ENCODE results near the gene NDFIP1. TPM values are rescaled to one million over a fixed set of nuclear protein-coding genes. Genes with fewer than 3 reads are reported as not detected.
A peak's percentile ranks its signal among the peaks of the same experiment; 100 is the strongest.

Gene NDFIP1
- polyA plus RNA-seq, 1 experiment = 11.2 TPM

DNA sequence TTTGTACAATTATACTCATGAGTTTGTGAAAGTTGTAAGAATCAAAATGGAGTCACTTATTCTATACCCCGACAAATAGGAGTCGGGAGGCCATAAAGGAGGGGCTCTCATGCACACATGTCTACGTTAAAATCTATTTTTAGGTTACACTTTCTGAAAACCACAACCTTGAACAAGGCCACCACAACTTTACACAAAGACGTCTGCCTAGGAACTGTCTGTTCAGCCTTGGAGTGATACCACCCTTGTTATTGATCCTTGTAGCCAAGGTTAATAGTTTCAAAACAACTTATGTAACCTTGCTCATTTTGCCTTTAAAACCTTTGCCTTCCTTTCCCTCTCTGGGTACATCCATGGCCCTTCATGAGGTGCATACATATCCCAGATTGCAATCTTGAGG lies 4.1 kb upstream of the NDFIP1 start:
- DNase-seq (ENCODE audit: low read depth) = no peak
- no peaks in the 10 kb centered on the region for H3K36me3 ChIP-seq (ENCODE audit: control insufficient read depth, insufficient read depth, low read length)
- ChIA-PET CTCF (no interaction called here), POLR2A (no interaction called here)
- no peaks in the 10 kb centered on the region for H3K27me3 ChIP-seq (ENCODE audit: control insufficient read depth, insufficient read depth, low read length)
- H3K4me3 ChIP-seq (ENCODE audit: low read depth, low read length) = no peak overlapping the region
- TF ChIP-seq, protein P1, sequence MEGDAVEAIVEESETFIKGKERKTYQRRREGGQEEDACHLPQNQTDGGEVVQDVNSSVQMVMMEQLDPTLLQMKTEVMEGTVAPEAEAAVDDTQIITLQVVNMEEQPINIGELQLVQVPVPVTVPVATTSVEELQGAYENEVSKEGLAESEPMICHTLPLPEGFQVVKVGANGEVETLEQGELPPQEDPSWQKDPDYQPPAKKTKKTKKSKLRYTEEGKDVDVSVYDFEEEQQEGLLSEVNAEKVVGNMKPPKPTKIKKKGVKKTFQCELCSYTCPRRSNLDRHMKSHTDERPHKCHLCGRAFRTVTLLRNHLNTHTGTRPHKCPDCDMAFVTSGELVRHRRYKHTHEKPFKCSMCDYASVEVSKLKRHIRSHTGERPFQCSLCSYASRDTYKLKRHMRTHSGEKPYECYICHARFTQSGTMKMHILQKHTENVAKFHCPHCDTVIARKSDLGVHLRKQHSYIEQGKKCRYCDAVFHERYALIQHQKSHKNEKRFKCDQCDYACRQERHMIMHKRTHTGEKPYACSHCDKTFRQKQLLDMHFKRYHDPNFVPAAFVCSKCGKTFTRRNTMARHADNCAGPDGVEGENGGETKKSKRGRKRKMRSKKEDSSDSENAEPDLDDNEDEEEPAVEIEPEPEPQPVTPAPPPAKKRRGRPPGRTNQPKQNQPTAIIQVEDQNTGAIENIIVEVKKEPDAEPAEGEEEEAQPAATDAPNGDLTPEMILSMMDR (IDR thresholded peaks at IDR 0.05; ENCODE audit: insufficient read depth, low read depth, low read length) = no peak

DNA sequence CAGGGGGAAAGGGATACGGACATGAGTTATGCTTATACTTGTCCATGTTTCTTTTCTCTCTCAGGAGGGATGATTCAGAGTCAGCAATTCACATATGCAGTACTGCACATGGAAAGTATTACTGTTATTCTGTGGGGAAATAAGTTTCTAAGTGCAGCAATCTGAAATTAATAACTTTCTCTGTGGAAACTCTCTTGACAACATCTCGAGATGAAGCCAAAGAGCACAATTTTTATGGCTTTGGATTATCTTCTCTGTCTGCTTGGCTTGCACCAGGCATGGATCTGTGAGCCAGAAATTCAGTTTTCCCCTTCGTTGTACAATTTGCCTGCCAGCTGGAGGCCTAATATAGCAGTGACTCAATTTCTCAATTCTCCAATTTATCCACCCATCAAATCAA lies 2.5 kb upstream of the NDFIP1 start:
- TF ChIP-seq, protein P1 (IDR thresholded peaks at IDR 0.05; ENCODE audit: insufficient read depth, low read depth, low read length) = no peak
- no peaks in the 10 kb centered on the region for H3K36me3 ChIP-seq (ENCODE audit: control insufficient read depth, insufficient read depth, low read length)
- ChIA-PET CTCF (interaction anchor here (1.2 kb wide), 1 partner anchor 91 kb away, joined by 3 read pairs; no protein-coding TSS in a partner anchor), POLR2A (no interaction called here)
- DNase-seq (ENCODE audit: low read depth) = no peak
- no peaks in the 10 kb centered on the region for H3K27me3 ChIP-seq (ENCODE audit: control insufficient read depth, insufficient read depth, low read length)
- no peak overlapping the region for H3K4me3 ChIP-seq (ENCODE audit: low read depth, low read length)

DNA sequence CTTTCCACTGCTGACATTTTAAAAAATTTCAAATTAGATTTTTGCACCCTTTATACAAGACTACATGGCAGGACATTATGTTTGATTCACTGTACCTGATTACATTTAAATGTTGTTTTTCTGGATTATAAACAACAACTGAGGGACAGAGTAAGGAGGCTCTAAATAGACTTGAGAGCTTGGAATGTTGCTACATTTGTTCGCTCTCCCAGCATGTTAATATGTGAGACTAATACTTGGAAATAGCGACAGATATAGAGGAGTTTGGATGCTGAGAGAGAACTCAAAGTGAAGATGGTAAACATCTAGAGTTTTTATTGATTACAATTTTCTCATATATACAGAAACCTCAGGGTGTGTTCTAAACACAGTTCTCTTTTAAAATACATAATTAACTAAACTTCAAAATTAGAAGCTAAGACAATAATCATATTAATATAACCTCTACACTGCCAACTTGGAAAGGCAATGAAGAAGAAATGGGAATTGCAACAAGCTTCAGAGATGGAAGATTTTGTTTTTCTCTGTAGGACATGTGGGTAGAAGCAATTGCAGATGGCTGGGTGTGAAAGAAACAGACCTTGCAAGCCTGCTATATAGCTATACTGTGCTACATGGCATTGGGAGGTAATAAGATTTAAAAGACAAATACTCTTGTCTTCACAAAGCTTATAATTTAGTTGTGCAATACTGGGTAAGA lies 1.4 kb upstream of the NDFIP1 start:
- ChIA-PET CTCF (interaction anchor here (0.9 to 1.2 kb wide), 3 partner anchors 36 to 138 kb away, joined by 3 read pairs; partner anchors contain the start of gene RNF14), POLR2A (no interaction called here)
- no peak for DNase-seq (ENCODE audit: low read depth)
- Histone ChIP-seq H3K36me3 (ENCODE audit: control insufficient read depth, insufficient read depth, low read length) (no peaks in the 10 kb centered on the region), H3K4me3 (ENCODE audit: low read depth, low read length) (no peak overlapping the region), H3K27me3 (ENCODE audit: control insufficient read depth, insufficient read depth, low read length) (no peaks in the 10 kb centered on the region)
- TF ChIP-seq, protein P1 (IDR thresholded peaks at IDR 0.05; ENCODE audit: insufficient read depth, low read depth, low read length) = no peak

DNA sequence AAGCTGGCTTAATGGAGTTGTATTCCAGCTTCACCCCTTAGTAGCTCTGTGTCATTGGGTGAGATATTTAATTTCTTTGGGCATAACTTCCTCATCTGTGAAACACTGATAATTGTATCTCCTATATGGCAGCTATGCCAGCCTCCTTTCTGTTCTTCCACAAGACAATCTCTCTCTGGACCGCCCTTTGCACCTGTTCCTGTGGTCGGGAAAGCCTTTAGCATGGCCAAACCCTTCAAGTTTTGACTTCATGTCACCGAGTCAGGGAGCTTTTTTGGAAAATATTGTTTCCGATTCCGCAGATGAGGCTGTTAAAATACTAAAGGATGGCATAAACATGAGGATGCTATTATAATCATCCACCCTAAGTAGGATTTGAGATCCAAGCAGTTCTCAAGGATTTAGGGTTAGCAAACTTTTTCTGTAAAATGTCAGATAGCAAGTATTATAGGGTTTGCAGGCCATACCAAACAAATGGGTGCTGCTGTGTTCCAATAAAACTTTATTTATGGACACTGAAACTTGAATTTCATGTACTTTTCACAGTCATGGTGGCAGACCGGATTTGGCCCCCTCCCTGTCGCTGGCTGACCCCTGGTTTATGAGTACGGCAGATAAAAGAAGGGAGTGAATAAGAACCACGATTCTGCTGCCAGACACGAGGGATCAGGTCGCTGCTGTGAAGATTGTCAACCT lies 695 bp upstream of the NDFIP1 start:
- peak overlapping the region; percentile 76 for H3K4me3 ChIP-seq (ENCODE audit: low read depth, low read length)
- POLR2A ChIA-PET = no interaction called here
- TF ChIP-seq, protein P1 (IDR thresholded peaks at IDR 0.05; ENCODE audit: insufficient read depth, low read depth, low read length) = no peak
- no peaks in the 10 kb centered on the region for H3K36me3 ChIP-seq (ENCODE audit: control insufficient read depth, insufficient read depth, low read length)
- CTCF ChIA-PET = interaction anchor here (0.9 to 1.2 kb wide), 3 partner anchors 35 to 139 kb away, joined by 3 read pairs; partner anchors contain the start of gene RNF14
- DNase-seq (ENCODE audit: low read depth) = no peak
- no peaks in the 10 kb centered on the region for H3K27me3 ChIP-seq (ENCODE audit: control insufficient read depth, insufficient read depth, low read length)

DNA sequence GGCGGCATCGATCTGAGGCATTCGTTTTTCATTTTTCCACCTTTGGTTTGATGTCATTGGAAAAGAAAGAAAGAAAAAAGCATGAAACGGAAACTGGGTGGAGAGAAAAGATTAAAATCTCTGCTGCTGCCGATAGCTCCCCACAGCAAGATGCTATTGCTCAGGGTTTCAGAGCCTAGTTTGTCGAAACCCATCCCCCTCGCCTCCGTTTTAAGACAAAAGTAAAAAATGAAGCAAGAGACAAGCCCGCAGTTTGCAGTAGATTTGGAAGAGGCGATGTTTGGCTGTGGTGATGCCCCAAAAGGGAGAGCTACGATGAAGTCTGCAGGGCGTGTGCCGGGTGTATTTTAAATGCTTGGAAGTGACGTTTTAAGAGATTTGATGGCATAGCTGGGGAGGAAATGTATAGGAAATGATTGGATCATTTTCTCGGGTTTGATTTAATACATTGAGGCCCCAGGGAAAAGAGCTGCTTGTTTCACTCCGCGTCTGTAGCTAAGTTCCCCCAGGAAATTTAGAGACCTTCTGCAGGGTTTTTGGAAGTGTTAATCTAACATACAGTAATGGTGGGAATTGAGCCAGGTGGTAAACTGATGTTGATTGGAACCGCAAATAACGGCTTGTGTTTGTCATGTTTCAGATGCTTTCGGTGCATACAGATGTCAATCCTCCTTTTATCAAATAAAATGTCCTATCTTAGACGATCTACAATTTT lies 909 bp downstream of the NDFIP1 start:
- Histone ChIP-seq H3K4me3 (ENCODE audit: low read depth, low read length) (peak overlapping the region; percentile 76), H3K27me3 (ENCODE audit: control insufficient read depth, insufficient read depth, low read length) (no peaks in the 10 kb centered on the region), H3K36me3 (ENCODE audit: control insufficient read depth, insufficient read depth, low read length) (no peaks in the 10 kb centered on the region)
- TF ChIP-seq, protein P1 (IDR thresholded peaks at IDR 0.05; ENCODE audit: insufficient read depth, low read depth, low read length) = no peak
- POLR2A ChIA-PET = no interaction called here
- DNase-seq (ENCODE audit: low read depth) = no peak
- CTCF ChIA-PET = interaction anchor here (0.7 to 2.5 kb wide), 3 partner anchors 30 to 96 kb away, joined by 3 to 10 read pairs (median 4); partner anchors contain the start of gene GNPDA1

Measured in BJ (cell line).